Activated effector memory CD4-positive, alpha-beta T cell treated with Interleukin-2 at 50 U/mL for 16 hours (primary cell): ENCODE results near the gene ZC3H10.
"Not testable (repeated sequence)": the region's sequence is repeated elsewhere in the genome, so short reads cannot be mapped to it uniquely, and the experiment has no call there.

Experiments
- DNase-seq: peaks from one replicate; pipeline ENCODE4 v3.0.0-alpha.2; 2020

Gene ZC3H10

GRCh38 chr12:56103066-56103711, 14.9 kb upstream of the ZC3H10 start:
- no peak for DNase-seq

GRCh38 chr12:56103823-56104108, 14.3 kb upstream of the ZC3H10 start:
- DNase-seq, result no peak

GRCh38 chr12:56104109-56104814, 13.8 kb upstream of the ZC3H10 start, which contains the start of gene PA2G4:
Gene PA2G4 (plus strand): TSS chr12:56104559. CDS start chr12:56104738, 179 bp downstream.
- peak; percentile 97 for DNase-seq

GRCh38 chr12:56104815-56105608, 13.1 kb upstream of the ZC3H10 start:
- peak; percentile 4 for DNase-seq

GRCh38 chr12:56105609-56105902, 12.5 kb upstream of the ZC3H10 start:
- no peak for DNase-seq

GRCh38 chr12:56107242-56107641, 10.8 kb upstream of the ZC3H10 start:
- DNase-seq, result no peak

GRCh38 chr12:56110571-56110970, 7.5 kb upstream of the ZC3H10 start:
- no peak for DNase-seq

GRCh38 chr12:56114084-56114483, 4.0 kb upstream of the ZC3H10 start:
- DNase-seq, result no peak

- no peak for DNase-seq
These were observed 2.7 kb upstream of the ZC3H10 start for GRCh38 chr12:56115329-56115728.

- peak; percentile 90 for DNase-seq
These were observed 1.6 kb upstream of the ZC3H10 start, which contains the start of gene RPL41 for GRCh38 chr12:56116267-56117081. Gene RPL41 (plus strand): TSS chr12:56116633.

- not testable (repeated sequence) for DNase-seq
These were observed 872 bp upstream of the ZC3H10 start for GRCh38 chr12:56117082-56117706.

GRCh38 chr12:56118688-56119357, 757 bp downstream of the ZC3H10 start:
- no peak for DNase-seq

GRCh38 chr12:56119361-56119796, 1.3 kb downstream of the ZC3H10 start:
- peak; percentile 37 for DNase-seq

- DNase-seq, result no peak
These were observed 2.2 kb downstream of the ZC3H10 start for GRCh38 chr12:56120158-56120846.

- no peak for DNase-seq
These were observed 3.3 kb downstream of the ZC3H10 start for GRCh38 chr12:56121204-56121870.

- DNase-seq, result no peak
These were observed 4.6 kb downstream of the ZC3H10 start for GRCh38 chr12:56122637-56123036.

GRCh38 chr12:56124133-56124532, 6.1 kb downstream of the ZC3H10 start:
- DNase-seq, result no peak

- DNase-seq, result no peak
These were observed 8.7 kb downstream of the ZC3H10 start for GRCh38 chr12:56126732-56127239.

GRCh38 chr12:56127485-56127887, 9.4 kb downstream of the ZC3H10 start:
- DNase-seq, result no peak

GRCh38 chr12:56127888-56128669, 10.0 kb downstream of the ZC3H10 start, which contains the start of gene ESYT1:
Gene ESYT1 (plus strand): TSS chr12:56128267. CDS start chr12:56128320, 53 bp downstream.
- DNase-seq, result peak; percentile 96
